Measurements from ENCODE around the gene SERPINA9.

SERPINA9 gene

GRCh38 chr14:94445003-94445402, 31.0 kb downstream of the SERPINA9 start:
- DNase-seq (ENCODE audit: insufficient read length, low spot score) = no peak
- no peak for FAIRE-seq
- no peak for TF ChIP-seq CTCF (IDR thresholded peaks at IDR 0.05; ENCODE audit: insufficient read depth, missing control alignments)

- no peak for DNase-seq (ENCODE audit: insufficient read length, low spot score)
- FAIRE-seq = no peak
- no peak for TF ChIP-seq CTCF (IDR thresholded peaks at IDR 0.05; ENCODE audit: insufficient read depth, missing control alignments)
These were observed 34.3 kb downstream of the SERPINA9 start for GRCh38 chr14:94441531-94442205.

GRCh38 chr14:94441130-94441529, 34.9 kb downstream of the SERPINA9 start:
- no peak for TF ChIP-seq CTCF (IDR thresholded peaks at IDR 0.05; ENCODE audit: insufficient read depth, missing control alignments)
- FAIRE-seq = no peak
- no peak for DNase-seq (ENCODE audit: insufficient read length, low spot score)

GRCh38 chr14:94439453-94440057, 36.4 kb downstream of the SERPINA9 start:
- TF ChIP-seq CTCF (IDR thresholded peaks at IDR 0.05; ENCODE audit: insufficient read depth, missing control alignments) = no peak
- DNase-seq (ENCODE audit: insufficient read length, low spot score) = no peak
- FAIRE-seq = no peak

- FAIRE-seq = no peak
- DNase-seq (ENCODE audit: insufficient read length, low spot score) = no peak
- no peak for TF ChIP-seq CTCF (IDR thresholded peaks at IDR 0.05; ENCODE audit: insufficient read depth, missing control alignments)
These were observed 47.4 kb downstream of the SERPINA9 start for GRCh38 chr14:94428610-94429009.

- DNase-seq (ENCODE audit: insufficient read length, low spot score) (no peak), FAIRE-seq (no peak)
- TF ChIP-seq CTCF (IDR thresholded peaks at IDR 0.05; ENCODE audit: insufficient read depth, missing control alignments) = no peak
These were observed 48.9 kb downstream of the SERPINA9 start for GRCh38 chr14:94427016-94427613.

GRCh38 chr14:94426526-94426925, 49.5 kb downstream of the SERPINA9 start:
- no peak for TF ChIP-seq CTCF (IDR thresholded peaks at IDR 0.05; ENCODE audit: insufficient read depth, missing control alignments)
- DNase-seq (ENCODE audit: insufficient read length, low spot score) (no peak), FAIRE-seq (no peak)

Measured in D721Med (cell line).